Iris pigment epithelial cell (primary cell): ENCODE results near the gene CEP55.
"Not testable (repeated sequence)": the region's sequence is repeated elsewhere in the genome, so short reads cannot be mapped to it uniquely, and the experiment has no call there.

Experiments
- DNase-seq: peaks from one replicate; pipeline ENCODE4 v3.0.0-alpha.2; 2011; ENCODE audit warnings: low read depth

Gene CEP55

DNA sequence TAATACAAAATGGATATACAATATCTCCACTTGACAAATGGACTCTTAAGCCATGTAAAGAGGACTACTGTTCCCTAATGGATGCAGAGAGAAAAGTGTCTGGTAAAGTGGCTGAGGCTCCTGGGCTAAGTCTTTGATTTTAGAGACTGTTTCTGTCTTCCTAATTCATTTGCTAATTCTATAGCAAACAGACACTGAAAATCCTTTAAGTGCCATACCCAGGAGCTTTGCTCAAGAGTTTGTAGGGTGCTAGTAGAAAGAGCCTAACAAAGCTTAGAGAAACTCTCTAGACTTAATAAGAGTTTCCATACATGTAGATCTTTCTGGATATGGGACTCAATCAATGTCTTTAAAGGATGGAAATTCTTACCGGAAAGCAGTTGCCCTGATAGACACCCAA, 16.7 kb downstream of the CEP55 start:
- no peak for DNase-seq

DNA sequence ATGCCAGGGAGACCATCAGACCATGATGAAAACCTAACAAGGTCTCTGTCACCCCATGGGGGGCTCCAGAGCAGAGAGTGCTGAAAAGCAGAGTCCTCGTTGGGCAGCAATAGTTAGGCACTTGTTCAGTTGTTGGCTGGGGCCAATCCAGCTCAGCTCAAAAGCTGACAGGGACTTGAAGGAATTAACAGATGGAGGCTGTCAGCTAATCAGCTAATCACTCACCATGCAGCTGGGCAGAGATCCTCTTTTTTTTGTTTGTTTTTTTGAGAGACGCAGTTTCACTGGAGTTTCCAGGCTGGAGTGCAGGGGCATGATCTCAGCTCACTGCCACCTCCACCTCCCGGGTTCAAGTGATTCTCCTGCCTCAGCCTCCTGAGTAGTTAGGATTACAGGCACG, 18.1 kb downstream of the CEP55 start:
- DNase-seq, result no peak

DNA sequence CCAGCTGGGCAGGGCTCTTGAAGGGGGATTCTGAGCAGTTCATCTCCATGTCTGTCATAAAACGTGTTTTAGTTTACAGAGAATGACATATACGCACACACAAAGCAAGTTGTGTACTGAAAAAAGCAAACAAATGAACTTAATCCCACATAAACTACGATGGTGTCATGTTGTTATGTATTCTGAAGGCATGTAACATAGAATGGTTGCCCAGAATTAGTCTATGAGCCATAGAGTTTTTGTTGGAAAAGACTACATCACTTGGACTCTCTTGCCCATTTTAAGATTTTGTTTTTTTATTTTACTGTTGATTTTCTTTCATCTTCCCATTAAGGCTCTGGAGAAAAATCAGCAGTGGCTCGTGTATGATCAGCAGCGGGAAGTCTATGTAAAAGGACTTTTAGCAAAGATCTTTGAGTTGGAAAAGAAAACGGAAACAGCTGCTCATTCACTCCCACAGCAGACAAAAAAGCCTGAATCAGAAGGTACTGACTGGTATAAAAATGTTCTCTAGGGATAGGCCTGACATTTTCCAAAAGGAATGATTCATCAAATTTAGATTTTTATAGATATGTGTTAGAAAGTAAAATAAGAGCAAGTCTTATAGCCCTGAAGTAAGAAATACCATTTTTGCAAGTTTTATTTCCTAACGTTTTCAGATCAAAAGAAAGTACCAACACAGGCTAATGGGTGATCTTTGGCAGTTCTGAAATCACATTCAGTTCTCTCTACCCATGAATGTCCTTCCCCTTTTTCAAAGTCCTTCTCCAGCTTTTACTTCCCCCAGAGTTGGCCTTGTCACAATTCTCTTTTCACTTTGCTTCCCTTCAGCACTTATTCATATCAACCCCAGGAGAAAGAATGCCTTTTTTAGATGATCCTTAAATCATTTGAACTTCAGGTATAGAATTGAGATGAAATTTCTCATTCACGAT, 18.9 kb downstream of the CEP55 start:
- DNase-seq, result peak; percentile 24

DNA sequence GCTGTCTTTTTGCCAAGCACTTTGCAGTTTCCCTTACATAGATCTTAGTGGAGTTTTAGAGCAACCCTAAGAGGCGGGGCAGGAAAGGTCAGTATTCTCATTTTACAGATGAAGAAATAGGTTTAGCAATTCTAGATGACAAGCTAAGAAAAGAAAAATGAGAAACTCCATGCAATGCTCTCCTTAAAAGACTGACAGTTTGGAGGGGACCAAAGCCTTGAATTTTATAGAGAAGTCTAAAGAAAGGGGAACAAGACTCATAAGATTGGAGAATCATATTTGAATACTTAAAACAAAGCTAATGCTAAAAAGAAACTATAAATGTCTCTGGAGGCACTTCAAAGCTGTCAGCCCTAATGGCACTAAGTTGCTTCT, 19.6 kb downstream of the CEP55 start:
- DNase-seq, result peak; percentile 64

DNA sequence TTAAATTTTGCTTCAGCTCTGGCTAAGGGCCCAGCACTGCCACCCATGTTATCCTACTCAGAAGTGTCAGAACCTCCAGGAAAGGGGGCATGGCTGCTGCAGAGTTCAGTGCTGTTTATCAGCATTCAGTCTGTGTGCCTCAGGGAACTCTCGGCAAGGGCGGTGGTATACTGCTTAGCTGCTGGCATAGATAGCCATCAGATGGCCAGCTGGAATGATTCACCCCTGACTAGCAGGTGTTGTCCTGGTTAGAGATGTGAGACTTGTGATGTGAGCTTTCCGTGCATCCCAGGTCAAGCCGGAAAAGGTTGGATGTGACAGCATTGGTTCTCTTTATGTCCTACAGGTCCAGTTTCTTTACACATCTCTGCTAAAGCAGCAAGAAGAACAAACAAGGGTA, 22.1 kb downstream of the CEP55 start:
- no peak for DNase-seq

DNA sequence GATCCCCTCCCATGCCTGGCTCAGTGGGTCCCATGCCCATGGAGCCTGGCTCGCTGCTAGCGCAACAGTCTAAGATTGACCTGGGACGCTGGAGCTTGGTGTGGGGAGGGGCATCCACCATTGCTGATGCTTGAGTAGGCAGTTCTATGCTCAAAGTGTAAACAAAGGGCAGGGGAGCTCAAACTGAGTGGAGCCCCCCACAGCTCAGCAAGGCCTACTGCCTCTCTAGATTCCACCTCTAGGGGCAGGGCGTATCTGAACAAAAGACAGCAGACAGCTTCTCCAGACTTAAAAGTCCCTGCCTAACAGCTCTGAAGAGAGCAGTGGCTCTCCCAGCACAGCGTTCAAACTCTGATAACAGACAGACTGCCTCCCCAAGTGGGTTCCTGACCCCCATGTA, 38.9 kb downstream of the CEP55 start:
- DNase-seq, result no peak

DNA sequence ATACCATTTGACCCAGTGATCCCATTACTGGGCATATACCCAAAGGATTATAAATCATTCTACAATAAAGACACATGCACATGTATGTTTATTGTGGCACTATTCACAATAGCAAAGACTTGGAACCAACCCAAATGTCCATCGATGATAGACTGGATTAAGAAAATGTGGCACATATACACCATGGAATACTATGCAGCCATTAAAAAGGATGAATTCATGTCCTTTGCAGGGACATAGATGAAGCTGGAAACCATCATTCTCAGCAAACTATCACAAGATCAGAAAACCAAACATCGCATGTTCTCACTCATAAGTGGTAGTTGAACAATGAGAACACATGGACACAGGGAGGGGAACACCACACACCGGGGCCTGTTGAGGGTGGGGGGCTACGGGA, 44.5 kb downstream of the CEP55 start:
- not testable (repeated sequence) for DNase-seq

DNA sequence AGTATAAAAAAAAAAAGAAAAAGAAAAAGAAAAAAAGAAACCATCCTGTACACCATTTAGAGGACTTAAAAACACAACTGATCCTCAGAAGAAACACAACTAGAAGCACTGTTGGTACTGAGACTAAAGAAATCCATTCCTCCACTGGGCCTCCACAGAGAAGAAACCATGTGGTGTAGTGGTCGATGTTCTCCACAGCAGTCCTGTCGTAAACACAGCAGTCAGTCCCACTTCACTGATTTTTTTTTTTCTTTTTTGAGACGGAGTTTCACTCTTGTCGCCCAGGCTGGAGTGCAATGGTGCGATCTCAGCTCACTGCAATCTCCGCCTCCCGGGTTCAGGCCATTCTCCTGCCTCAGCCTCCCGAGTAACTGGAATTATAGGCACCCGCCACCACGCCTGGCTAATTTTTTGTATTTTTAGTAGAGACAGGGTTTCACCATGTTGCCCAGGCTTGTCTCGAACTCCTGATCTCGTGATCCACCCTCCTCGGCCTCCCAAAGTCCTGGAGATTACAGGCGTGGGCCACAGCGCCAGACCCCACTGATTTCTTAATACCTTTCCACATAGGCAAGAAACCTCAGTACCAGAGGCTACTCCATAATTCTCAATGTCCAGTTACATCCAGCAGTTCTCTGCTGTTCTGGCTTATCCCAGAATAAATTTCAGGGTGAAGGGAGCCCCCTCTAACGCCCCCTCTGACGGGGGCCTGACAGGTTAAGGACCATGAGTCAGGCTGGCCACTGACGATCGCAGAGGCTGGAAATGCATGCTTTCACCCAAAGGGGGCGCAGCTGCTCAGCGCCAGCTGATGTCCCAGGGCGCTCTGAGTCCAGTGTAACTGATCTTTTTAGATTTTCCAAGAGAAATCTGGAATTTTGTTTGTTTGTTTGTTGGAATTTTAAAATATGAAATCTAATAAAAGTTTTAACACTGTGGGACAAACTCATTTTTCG, 45.3 kb downstream of the CEP55 start:
- DNase-seq, result peak; percentile 40

DNA sequence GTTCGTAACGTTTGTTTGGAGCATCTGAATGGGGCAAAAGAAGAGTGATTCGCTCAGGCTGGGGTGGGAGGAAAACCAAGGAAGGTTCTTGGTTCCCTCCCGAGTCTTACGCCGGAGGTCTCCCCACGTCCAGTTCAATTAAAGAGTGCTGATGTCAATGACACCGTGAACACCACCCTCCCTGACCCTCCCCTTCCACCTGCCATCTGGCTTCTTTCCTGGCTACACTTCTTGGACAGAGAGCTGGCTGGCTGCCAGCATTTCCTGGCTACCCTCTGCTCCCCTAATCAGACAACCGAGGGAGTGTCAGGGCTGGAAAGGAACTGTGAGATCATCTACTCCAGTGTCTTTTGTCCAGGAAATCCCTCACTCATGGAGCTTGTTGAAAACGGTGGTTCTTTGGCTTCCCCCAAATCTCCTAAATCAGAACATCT, 46.0 kb downstream of the CEP55 start:
- no peak for DNase-seq

DNA sequence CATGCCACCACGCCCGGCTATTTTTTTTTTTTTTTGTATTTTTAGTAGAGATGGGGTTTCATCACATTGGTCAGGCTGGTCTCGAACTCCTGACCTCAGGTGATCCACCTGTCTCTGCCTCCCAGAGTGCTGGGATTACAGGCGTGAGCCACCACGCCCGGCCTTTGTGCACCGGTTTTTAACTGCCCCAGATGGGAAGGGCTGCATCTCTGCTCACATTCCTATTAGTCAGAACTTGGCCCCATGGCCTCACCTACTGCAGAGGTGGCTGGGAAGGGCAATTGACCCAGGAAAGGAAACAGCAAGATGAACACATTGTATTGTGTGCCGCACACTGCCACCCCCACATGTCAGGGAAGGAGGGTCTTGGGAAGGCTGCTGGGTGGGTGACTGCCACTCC, 50.6 kb downstream of the CEP55 start:
- DNase-seq, result not testable (repeated sequence)

DNA sequence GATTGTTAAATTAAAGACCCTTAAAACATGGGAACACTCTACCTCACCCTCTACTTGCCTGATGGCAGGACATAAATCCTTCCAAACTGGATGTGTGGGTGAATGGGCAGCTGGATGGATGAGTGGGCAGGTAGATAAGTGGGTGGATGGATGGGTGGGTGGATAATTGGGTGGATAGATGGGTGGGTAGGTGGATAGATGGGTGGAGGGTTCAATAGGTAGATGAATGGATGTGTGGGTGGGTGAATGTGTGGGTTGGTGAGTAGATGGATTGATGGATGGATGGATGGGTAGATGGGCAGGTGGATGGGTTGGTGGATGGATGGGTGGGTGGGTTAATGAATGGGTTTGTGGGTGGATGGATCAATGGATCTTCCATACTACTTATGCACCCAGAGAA, 51.1 kb downstream of the CEP55 start:
- DNase-seq, result no peak

DNA sequence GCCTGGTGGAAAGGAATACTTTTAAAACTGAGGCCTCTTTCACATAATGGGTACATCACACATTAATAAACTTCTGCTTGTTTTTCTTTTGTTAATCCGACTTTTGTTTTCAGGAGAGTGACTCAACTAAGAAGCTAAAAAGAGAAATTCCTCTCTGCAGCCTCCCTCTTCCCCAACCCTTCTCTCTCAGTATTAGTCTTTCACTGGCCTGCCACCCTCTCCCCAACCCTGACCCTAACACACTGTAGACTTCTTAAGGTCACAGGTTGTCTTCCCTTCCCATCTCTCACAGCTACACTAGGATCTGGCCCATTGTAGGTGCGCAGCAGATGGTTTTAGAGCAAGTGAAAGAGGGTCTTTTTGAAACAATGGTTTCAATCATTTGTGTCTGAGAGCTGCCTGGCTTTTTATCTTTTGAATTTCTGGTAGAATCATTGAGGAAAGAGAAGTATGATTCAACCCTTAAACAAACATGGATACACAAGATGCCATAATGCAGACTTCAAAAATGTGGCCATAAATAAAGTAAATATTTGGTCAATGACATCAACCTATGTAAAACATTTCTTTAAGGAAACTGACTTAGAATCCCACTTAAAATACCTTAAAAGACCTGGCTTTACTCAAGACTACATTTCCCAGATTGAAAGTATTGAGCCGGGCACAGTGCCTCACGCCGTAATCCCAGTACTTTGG, 52.1 kb downstream of the CEP55 start:
- DNase-seq, result peak; percentile 51

DNA sequence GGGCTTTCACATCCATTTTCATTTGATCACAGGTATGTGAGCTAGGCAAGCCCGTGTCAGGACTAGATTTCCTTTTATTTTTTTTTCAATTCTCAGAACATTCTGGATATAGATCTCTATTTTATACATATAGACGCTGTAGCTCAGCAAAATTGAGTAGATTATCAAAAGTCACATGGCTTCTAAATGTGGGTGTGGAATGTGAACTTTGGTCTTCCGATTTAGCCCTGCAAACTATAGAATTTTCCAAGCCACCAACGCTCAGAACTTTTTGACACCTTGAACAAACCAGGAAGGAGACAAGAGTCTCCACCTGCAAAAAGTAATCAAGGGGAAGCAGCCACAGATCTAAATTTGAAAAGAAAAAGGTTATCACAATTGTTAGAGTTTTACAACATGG, 54.2 kb downstream of the CEP55 start:
- DNase-seq, result no peak

DNA sequence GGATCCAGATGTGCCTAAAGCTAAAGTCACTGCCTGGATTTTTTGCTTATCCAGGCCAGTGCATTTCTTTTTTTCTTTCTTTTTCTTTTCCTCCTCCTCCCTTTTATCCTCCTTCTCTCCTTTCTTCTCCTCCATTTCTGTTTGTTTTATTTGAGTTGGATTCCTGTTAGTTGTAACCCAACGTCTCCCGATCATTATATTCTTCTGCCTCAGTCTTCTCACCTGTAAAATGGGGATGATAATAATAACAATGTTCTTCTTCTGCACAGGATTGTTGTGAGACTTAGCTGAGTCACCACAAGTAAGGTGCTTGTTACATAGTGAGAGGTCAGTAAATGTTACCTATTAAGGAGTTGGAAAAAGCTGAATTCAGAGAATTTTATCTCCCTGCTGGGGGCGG, 56.4 kb downstream of the CEP55 start:
- no peak for DNase-seq

DNA sequence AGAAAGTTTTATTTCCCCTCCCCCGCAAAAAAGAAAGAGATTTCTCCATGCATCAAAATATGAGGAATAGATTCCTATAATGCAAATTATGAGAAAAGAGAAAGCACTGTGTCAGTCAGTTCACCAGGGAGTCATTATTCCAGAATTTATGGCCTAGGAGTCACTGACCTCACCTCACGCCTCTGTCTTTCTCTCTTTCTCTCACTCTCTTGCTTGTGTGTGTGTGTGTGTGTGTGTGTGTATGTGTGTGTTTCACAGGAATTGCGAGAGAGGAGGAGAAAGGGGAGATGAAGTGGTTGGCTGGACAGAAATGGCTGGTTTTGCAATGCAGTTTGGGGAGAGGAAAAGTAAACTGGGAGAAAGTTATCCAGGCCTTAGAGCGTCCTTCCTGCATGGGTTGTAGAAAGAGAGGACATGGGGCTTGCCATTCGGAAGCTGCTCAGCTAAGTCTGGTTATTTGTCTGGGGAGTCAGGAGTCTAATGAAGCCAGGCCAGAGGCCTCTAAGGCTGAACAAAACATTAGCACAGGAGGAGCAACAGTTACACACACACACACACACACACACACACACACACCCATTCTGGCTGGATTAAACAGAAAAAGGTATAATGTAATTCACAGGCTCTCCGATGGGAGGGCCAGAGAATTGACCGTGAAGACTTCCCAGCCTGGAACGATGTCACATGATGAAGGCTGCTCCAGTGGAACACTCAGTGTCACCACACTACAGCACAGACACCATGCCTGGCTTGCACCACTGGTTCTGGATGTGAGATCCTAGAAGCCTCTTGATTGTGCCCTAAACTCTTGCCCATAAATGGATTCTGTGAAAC, 57.3 kb downstream of the CEP55 start:
- no peak for DNase-seq

DNA sequence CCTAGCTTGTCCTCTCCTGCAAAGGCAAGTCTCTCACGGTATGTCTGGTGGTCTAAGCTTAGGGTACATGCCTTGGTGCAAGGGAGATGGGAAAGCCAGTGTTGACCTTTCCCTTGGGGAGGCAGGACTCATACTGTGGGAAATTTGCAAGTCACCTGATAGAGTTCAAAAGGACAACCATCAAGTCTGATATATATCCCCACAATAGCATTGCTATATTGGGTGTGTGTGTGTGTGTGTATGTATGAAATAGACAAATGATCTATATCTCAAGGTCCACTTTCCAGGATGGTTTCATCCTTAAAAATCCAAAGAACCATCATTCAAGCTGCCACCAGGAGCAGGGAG, 57.9 kb downstream of the CEP55 start:
- no peak for DNase-seq

DNA sequence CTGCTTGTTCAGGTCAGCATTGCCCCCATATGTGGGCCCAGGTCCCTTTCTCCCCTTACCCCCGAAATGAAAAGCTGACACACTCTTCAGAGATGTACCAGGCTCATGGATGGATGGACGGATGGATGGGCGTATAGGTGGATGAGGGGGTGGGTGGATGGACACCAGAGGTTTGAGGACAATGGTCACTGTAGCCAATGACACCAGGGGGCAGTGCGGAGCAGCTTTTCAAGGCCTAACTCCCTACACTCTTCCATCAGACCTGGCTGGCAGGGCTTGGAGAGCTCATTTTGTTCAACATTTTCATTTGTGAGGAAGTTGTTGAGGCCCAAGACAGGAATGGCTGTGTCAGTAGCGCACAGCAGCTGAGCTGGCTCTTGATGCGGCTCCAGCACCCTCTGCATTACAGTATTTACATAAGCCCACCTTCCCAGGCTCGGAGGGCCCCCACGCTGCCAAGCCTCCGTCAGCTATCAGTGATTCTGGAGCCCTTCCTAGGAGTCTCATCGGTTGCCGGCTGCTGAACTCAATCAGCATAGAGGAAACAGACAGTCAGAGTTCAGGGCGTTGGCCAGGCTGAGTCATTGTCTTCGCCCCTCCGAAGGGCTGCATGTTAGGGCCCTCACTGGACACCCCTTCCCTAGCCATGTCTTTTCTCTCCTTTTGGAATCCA, 58.5 kb downstream of the CEP55 start:
- DNase-seq, result peak; percentile 56

DNA sequence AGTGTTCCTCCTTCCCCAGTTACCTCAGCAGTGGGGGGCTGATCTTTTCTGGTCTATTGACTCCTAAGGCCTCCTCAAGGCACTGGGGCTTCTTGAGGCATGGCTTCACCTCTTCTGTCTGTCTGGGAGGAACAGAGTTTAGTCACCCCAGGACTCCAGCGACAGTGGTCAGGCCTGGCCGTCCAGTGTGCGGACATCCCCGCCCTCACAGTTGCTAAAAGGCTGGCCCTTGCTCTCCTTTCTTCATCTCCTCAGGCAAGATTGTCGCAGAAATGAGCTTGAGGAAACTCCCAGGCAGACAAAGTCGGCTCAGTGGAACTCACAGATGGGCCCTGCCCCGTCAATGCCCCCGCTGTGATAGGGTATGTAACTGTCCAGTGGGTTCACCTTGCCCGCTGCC, 63.1 kb downstream of the CEP55 start:
- DNase-seq, result no peak

DNA sequence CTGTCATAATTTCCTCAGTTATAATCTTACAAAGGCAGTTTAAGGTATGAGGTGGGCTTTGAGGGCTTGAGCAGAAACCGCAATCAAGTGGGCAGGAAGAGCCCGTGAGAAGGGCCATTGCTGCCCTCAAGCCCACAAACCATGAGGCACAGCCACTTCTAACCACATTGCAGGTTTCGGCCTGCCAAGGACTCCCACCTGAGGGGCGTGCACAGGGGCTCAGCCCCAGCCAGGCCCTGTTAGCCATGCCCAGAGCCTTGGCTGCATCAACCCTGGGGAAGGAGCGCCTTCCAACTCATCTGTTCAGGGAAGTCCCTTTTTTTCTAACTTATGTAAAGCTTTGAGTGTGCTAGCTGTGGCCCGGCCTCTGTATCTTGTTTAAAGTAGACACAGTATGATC, 64.1 kb downstream of the CEP55 start:
- no peak for DNase-seq

DNA sequence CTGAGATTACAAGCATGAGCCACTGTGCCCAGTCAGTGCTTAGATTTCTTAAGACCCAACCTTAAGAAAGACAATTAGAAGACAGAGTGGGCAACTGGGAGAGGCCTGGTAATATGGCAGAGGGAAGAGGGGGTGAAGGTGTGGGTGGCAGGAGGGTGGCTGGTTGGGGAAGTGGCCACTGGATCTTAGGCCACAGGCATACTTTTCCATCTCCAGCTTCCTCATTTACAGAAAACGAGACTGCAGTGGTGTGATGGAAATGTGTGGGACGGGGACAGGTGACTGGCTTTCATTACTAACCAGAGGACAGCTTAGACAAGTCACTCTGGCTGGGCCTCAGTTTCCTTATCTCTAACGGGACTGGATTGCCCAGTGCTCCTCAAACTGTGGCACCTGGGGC, 69.0 kb downstream of the CEP55 start:
- DNase-seq, result no peak
